ENCODE measurements around the gene UPF3B.
"Not testable (repeated sequence)": the region's sequence is repeated elsewhere in the genome, so short reads cannot be mapped to it uniquely, and the experiment has no call there.

UPF3B gene

DNA sequence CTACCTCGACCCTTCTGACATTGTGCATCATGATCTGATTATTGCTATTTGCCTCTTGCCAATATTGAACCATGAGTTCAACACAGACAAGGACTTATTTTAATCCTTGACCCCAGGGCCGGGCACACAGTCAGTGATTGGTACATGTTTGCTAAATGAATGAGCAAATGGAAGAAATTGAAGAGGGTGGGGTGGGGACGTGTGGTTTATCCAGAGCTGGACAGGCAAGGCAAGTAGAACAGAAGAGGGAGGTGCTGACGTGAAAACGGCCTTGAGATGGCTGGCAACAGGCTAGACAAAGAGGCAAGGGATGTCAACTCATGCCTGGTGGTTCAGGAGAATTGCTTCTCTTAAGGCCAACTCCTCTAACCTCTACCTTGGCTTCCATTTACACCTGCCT is 28.5 kb downstream of the UPF3B start:
- H3K79me2 ChIP-seq (ENCODE audit: control insufficient read depth, insufficient read depth, low read length, unreplicated experiment); H3K4me3 ChIP-seq (ENCODE audit: low read depth, low read length); H2AFZ ChIP-seq (ENCODE audit: low read length, unreplicated experiment); H3K36me3 ChIP-seq (ENCODE audit: insufficient read depth, low read length); H3K27me3 ChIP-seq (ENCODE audit: insufficient read depth, low read length); H3K27ac ChIP-seq (ENCODE audit: low read depth, low read length): not testable (repeated sequence)
- peaks cover 11% of the 10 kb centered on the region for H3K4me1 ChIP-seq (ENCODE audit: control insufficient read depth, insufficient read depth, low read length, unreplicated experiment)

DNA sequence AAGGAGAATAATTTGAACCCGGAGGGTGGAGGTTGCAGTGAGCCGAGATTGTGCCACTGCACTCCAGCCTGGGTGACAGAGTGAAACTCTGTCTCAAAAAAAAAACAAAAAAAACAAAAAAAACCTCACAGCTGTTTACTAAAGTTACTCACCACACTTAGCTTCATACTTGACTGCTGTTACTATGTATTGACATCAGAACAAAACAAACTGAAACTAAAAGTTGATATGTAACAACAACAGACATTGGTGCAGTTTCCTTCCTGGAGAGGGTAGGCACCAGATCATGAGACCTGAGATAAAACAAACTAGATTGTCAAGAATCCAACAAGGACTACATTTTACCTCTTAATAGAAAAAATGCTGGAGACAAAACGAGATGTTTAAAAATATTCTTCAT is 31.1 kb downstream of the UPF3B start:
- H3K79me2 ChIP-seq (ENCODE audit: control insufficient read depth, insufficient read depth, low read length, unreplicated experiment); H3K27me3 ChIP-seq (ENCODE audit: insufficient read depth, low read length); H3K36me3 ChIP-seq (ENCODE audit: insufficient read depth, low read length); H3K4me1 ChIP-seq (ENCODE audit: control insufficient read depth, insufficient read depth, low read length, unreplicated experiment); H3K27ac ChIP-seq (ENCODE audit: low read depth, low read length); H3K4me3 ChIP-seq (ENCODE audit: low read depth, low read length); H2AFZ ChIP-seq (ENCODE audit: low read length, unreplicated experiment): not testable (repeated sequence)

DNA sequence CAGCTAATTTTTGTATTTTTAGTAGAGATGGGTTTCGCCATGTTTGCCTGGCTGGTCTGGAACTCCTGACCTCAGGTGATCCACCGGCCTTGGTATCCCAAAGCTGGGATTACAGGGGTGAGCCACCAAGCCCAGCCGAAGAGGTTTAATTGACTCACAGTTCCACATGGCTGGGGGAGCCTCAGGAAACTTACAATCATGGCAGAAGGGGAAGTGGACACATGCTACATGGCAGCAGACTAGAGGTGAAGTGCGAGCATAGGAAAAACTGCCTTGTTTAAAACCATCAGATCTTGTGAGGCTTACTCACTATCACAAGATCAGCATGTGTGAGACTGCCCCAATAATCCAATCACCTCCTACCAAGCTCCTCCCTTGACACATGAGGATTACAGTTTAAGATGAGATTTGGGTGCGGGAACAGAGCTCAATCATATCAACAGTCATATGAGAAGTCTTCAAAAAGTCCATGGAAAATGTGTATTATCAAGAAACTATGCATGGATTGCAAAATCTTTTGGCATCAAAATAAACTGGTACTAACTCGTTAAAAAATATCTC is 35.6 kb downstream of the UPF3B start:
- Histone ChIP-seq H3K27me3 (ENCODE audit: insufficient read depth, low read length) (no peaks in the 10 kb centered on the region), H3K27ac (ENCODE audit: low read depth, low read length) (no peak overlapping the region), H3K4me1 (ENCODE audit: control insufficient read depth, insufficient read depth, low read length, unreplicated experiment) (no peaks in the 10 kb centered on the region), H3K4me3 (ENCODE audit: low read depth, low read length) (no peak overlapping the region), H2AFZ (ENCODE audit: low read length, unreplicated experiment) (no peak overlapping the region), H3K79me2 (ENCODE audit: control insufficient read depth, insufficient read depth, low read length, unreplicated experiment) (no peaks in the 10 kb centered on the region), H3K36me3 (ENCODE audit: insufficient read depth, low read length) (no peaks in the 10 kb centered on the region)

DNA sequence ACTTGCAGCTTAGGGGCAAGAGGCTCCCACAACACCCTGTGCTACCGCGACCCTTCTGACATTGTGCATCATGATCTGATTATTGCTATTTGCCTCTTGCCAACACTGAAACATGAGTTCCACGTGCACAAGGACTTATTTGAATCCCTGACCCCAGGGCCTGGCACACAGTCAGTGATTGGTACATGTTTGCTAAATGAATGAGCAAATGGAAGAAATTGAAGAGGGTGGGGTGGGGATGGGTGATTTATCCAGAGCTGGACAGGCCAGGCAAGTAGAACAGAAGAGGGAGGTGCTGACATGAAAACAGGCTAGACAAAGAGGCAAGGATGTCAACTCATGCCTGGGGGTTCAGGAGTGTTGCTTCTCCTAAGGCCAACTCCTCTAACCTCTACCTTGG is 36.5 kb downstream of the UPF3B start:
- Histone ChIP-seq H3K27ac (ENCODE audit: low read depth, low read length) (no peak overlapping the region), H2AFZ (ENCODE audit: low read length, unreplicated experiment) (no peak overlapping the region), H3K36me3 (ENCODE audit: insufficient read depth, low read length) (no peaks in the 10 kb centered on the region), H3K27me3 (ENCODE audit: insufficient read depth, low read length) (no peaks in the 10 kb centered on the region), H3K79me2 (ENCODE audit: control insufficient read depth, insufficient read depth, low read length, unreplicated experiment) (no peaks in the 10 kb centered on the region), H3K4me3 (ENCODE audit: low read depth, low read length) (no peak overlapping the region), H3K4me1 (ENCODE audit: control insufficient read depth, insufficient read depth, low read length, unreplicated experiment) (no peaks in the 10 kb centered on the region)

DNA sequence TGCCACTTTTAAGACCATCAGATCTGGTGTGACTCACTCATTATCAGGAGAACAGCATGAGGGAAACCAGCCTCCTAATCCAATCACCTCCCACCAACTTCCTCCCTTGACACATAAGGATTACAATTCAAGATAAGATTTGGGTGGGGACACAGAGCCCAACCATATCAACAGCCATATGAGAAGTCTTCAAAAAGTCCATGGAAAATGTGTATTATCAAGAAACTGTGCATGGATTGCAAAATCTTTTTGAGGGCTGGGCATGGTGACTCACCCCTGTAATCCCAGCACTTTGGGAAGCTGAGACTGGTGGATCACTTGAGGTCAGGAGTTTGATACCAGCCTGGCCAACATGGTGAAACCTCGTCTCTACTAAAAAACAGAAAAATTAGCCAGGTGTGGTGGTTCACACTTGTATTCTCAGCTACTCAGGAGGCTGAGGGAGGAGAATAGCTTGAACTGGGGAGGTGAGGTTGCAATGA is 43.5 kb downstream of the UPF3B start:
- Histone ChIP-seq H3K79me2 (ENCODE audit: control insufficient read depth, insufficient read depth, low read length, unreplicated experiment) (no peaks in the 10 kb centered on the region), H3K27me3 (ENCODE audit: insufficient read depth, low read length) (no peaks in the 10 kb centered on the region), H3K27ac (ENCODE audit: low read depth, low read length) (no peak overlapping the region), H2AFZ (ENCODE audit: low read length, unreplicated experiment) (no peak overlapping the region), H3K4me3 (ENCODE audit: low read depth, low read length) (no peak overlapping the region), H3K36me3 (ENCODE audit: insufficient read depth, low read length) (no peaks in the 10 kb centered on the region), H3K4me1 (ENCODE audit: control insufficient read depth, insufficient read depth, low read length, unreplicated experiment) (no peaks in the 10 kb centered on the region)

DNA sequence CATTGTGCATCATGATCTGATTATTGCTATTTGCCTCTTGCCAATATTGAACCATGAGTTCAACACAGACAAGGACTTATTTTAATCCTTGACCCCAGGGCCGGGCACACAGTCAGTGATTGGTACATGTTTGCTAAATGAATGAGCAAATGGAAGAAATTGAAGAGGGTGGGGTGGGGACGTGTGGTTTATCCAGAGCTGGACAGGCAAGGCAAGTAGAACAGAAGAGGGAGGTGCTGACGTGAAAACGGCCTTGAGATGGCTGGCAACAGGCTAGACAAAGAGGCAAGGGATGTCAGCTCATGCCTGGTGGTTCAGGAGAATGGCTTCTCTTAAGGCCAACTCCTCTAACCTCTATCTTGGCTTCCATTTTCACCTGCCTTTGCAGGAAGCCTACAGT is 44.3 kb downstream of the UPF3B start:
- not testable (repeated sequence) for H3K27me3 ChIP-seq (ENCODE audit: insufficient read depth, low read length); H2AFZ ChIP-seq (ENCODE audit: low read length, unreplicated experiment)

DNA sequence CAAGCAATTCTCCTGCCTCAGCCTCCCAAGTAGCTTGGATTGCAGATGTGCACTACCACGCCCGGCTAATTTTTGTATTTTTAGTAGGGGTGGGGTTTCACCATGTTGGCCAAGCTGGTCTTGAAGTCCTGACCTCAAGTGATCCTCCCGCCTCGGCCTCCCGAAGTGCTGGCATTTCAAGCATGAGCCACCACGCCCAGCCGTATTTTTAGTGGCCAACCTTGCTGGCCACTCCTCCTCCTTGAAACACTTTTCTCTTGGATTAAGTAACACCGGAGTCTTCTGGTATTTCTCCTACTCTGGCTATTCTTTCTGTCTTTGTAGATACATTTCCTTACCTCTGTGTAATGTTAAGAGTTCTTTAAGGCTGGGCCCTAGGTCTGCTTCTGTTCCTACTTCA is 50.2 kb downstream of the UPF3B start:
- Histone ChIP-seq H3K4me3 (ENCODE audit: low read depth, low read length) (no peak overlapping the region), H3K27ac (ENCODE audit: low read depth, low read length) (no peak overlapping the region), H3K79me2 (ENCODE audit: control insufficient read depth, insufficient read depth, low read length, unreplicated experiment) (no peaks in the 10 kb centered on the region), H2AFZ (ENCODE audit: low read length, unreplicated experiment) (no peak overlapping the region), H3K27me3 (ENCODE audit: insufficient read depth, low read length) (no peaks in the 10 kb centered on the region), H3K36me3 (ENCODE audit: insufficient read depth, low read length) (no peaks in the 10 kb centered on the region), H3K4me1 (ENCODE audit: control insufficient read depth, insufficient read depth, low read length, unreplicated experiment) (no peaks in the 10 kb centered on the region)

More for the DNA sequence above, 44.3 kb downstream of the UPF3B start:
- not testable (repeated sequence) for H3K27ac ChIP-seq (ENCODE audit: low read depth, low read length); H3K36me3 ChIP-seq (ENCODE audit: insufficient read depth, low read length); H3K4me1 ChIP-seq (ENCODE audit: control insufficient read depth, insufficient read depth, low read length, unreplicated experiment); H3K79me2 ChIP-seq (ENCODE audit: control insufficient read depth, insufficient read depth, low read length, unreplicated experiment); H3K4me3 ChIP-seq (ENCODE audit: low read depth, low read length)

DNA sequence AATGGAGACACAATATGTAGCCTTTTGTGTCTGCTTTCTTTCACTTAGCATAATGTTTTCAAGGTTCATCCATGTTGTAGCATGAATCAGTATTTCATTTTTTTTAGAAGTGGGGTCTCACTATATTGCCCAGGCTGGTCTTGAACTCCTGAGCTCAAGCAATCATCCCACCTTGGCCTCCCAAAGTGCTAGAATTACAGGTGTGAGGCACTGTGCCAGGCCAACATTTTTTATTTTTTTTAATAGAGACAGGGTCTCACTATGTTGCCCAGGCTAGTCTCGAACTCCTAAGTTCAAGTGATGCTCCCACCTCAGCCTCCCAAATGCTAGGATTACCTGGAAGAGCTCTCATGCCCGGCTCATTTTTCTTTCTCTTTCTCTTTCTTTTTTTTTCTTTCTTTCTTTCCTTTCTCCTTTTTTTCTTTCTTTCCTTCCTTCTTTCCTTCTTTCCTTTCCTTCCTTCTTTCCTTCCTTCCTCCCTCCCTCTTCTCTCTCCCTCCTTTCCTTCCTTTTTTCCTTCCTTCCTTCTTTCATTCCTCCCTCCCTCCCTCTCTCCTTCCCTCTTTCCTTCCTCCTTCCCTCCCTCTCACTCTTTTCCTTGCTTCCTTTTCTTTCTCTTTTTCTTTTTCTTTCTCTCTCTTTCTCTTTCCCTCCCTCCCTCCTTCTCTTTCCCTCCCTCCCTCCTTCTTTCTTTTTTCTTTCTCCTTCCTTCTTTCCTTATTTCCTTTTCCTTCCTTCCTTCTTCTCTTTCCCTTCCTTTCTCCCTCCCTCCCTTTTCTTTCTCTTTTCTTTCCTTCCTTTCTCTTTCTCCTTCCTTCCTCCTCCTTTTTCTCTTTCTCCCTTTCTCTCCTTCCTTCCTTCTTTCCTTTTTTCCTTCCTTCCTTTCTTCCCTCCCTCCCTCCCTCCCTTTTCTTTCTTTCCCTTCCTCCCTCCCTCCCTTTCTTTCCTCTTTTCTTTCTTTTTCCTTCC is 51.2 kb downstream of the UPF3B start:
- Histone ChIP-seq H2AFZ (ENCODE audit: low read length, unreplicated experiment) (no peak overlapping the region), H3K4me1 (ENCODE audit: control insufficient read depth, insufficient read depth, low read length, unreplicated experiment) (no peaks in the 10 kb centered on the region), H3K79me2 (ENCODE audit: control insufficient read depth, insufficient read depth, low read length, unreplicated experiment) (no peaks in the 10 kb centered on the region), H3K4me3 (ENCODE audit: low read depth, low read length) (no peak overlapping the region), H3K36me3 (ENCODE audit: insufficient read depth, low read length) (no peaks in the 10 kb centered on the region), H3K27ac (ENCODE audit: low read depth, low read length) (no peak overlapping the region), H3K27me3 (ENCODE audit: insufficient read depth, low read length) (no peaks in the 10 kb centered on the region)

DNA sequence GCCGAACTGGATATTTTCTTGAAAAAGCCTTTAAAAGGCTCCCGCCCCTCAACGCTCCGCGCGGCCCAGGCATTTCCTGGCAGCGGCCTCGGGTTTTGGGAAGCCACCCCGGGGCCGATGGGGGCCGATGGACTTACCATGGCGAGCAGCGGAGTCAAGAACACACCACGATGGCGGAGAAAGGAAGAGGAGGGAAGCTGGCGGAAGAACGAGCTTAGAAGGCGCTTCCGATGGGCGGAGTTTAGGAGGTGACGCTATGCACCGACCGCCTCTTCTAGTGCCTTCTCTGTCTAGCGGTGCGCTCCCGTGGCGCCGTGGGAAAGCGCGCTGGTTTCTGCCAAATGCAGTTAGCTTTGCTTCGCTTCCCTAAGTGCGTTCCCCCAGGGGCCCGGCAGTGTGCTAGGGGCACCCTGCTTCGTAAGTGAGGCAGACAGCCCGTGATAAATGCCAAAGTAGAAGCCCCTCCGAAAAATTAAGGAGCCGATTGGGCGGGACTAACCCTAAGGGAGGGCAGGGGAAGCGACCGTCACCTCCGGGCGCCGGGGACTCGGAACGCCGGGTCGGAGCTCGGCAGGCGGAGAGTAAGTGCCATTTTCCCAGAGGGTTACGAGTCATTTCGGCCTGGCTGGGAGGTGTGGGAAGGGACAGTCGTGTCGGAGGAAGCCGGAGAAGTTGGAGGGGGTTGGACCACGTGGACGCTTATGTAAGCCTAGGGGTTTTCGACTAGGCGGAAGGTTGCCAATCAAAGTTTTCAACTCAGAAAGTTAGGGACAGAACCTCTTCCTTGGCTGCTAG is 61.1 kb downstream of the UPF3B start, which contains the start of gene RPL39:
TSS of gene RPL39 (minus strand) at position 194 of the 795 bp plus-strand sequence. CDS start at position 140, 54 bp downstream.
- peaks cover 53% of the 10 kb centered on the region for H3K79me2 ChIP-seq (ENCODE audit: control insufficient read depth, insufficient read depth, low read length, unreplicated experiment)
- peaks cover 12% of the 10 kb centered on the region for H3K4me1 ChIP-seq (ENCODE audit: control insufficient read depth, insufficient read depth, low read length, unreplicated experiment)

DNA sequence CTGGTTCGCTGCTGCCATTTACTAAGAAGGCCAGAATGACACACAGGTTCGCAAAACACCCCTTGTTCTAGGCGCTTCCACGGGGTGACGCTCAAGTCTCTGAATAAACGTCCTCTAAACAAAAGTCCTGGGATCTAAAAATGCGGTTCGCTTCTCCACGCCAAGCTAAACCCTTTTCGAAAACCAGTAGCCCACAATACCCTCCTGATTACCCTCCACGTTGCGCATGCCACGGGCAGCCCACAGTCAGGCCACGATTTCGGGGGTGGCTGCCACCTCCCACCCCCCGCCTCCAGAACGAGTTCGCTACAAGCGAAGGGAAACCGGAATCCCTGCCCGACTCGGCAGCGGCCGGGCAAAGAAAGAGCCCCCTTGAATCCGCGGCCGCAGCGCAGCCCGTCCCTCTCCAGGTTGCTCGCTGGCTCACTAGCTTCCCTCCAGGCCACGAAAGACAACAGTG is 61.8 kb downstream of the UPF3B start:
- no peak overlapping the region for H2AFZ ChIP-seq (ENCODE audit: low read length, unreplicated experiment)
- H3K79me2 ChIP-seq (ENCODE audit: control insufficient read depth, insufficient read depth, low read length, unreplicated experiment) = peaks cover 54% of the 10 kb centered on the region
- peak overlapping the region; percentile 96 for H3K4me3 ChIP-seq (ENCODE audit: low read depth, low read length)
- no peaks in the 10 kb centered on the region for H3K27me3 ChIP-seq (ENCODE audit: insufficient read depth, low read length)
- peak overlapping the region; percentile 96 for H3K27ac ChIP-seq (ENCODE audit: low read depth, low read length)
- H3K36me3 ChIP-seq (ENCODE audit: insufficient read depth, low read length) = peaks cover 19% of the 10 kb centered on the region
- peaks cover 12% of the 10 kb centered on the region for H3K4me1 ChIP-seq (ENCODE audit: control insufficient read depth, insufficient read depth, low read length, unreplicated experiment)

More for the DNA sequence above, 61.1 kb downstream of the UPF3B start, which contains the start of gene RPL39:
- peaks cover 19% of the 10 kb centered on the region for H3K36me3 ChIP-seq (ENCODE audit: insufficient read depth, low read length)
- H3K27me3 ChIP-seq (ENCODE audit: insufficient read depth, low read length) = no peaks in the 10 kb centered on the region
- peak within 1 kb of the TSS; percentile 96 for H3K4me3 ChIP-seq (ENCODE audit: low read depth, low read length)
- peak within 1 kb of the TSS; percentile 96 for H3K27ac ChIP-seq (ENCODE audit: low read depth, low read length)
- H2AFZ ChIP-seq (ENCODE audit: low read length, unreplicated experiment) = peak within 1 kb of the TSS; percentile 81
